Esophagus muscularis mucosa (tissue), 3 donors: ENCODE measurements around the gene PCDHGA1.

Experiments
- CTCF ChIP-seq, 3 experiments: fragments of 200-600 bp in 2 of 3; fragments of 450-650 bp in 1 of 3; sonication (generic) in 2 of 3; IDR thresholded peaks; one replicate each; pipeline ENCODE4 v1.5.1; 2017 to 2019; ENCODE audit warnings: antibody characterized with exemption in 3 of 3, mild to moderate bottlenecking in 2 of 3, moderate library complexity in 1 of 3
- POLR2A ChIP-seq: fragments of 450-650 bp; IDR thresholded peaks from one replicate; pipeline ENCODE4 v1.6.1; 2017; ENCODE audit warnings: antibody characterized with exemption, moderate library complexity, mild to moderate bottlenecking, low read depth

GRCh38 chr5:141517312-141517711 lies 187.0 kb downstream of the PCDHGA1 start:
- TF ChIP-seq POLR2A (no peak), CTCF (IDR thresholded peaks at IDR 0.05) (no peak)
